ENCODE data around the gene PRPS1.

DNA sequence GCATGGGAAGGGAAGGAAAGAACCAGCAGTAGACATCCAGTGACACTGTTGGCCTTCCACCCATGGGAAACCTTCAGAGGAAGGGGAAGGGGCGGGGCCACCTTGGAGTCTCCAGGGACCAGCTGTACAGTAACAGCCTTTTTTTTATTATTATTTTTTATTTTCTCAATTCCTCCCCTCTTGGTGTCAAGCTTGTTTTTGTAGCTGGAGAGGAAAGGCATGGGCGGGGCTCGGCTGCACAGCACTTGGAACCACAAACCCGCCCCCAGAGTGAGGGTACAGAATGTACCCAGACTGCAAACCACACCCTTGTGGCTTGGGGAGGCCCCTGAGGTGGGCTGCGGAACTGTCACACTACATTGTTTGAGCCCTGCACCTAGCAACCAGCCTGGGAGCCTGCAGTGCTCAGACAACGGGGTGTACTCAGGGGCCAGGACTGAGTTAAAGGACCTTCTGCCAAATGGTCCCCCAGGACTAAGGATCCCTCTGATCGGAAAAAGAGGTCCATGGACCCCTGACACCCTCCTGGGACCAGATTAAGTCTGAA is 45.7 kb downstream of the PRPS1 start:
- TF ChIP-seq, protein P1, sequence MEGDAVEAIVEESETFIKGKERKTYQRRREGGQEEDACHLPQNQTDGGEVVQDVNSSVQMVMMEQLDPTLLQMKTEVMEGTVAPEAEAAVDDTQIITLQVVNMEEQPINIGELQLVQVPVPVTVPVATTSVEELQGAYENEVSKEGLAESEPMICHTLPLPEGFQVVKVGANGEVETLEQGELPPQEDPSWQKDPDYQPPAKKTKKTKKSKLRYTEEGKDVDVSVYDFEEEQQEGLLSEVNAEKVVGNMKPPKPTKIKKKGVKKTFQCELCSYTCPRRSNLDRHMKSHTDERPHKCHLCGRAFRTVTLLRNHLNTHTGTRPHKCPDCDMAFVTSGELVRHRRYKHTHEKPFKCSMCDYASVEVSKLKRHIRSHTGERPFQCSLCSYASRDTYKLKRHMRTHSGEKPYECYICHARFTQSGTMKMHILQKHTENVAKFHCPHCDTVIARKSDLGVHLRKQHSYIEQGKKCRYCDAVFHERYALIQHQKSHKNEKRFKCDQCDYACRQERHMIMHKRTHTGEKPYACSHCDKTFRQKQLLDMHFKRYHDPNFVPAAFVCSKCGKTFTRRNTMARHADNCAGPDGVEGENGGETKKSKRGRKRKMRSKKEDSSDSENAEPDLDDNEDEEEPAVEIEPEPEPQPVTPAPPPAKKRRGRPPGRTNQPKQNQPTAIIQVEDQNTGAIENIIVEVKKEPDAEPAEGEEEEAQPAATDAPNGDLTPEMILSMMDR (IDR thresholded peaks at IDR 0.05) = no peak
- no peak for TF ChIP-seq ZFX (IDR thresholded peaks at IDR 0.05; ENCODE audit: borderline replicate concordance)
